GM10266 (cell line): Measurements from ENCODE around the gene ODAPH.
"Not testable (repeated sequence)": the region's sequence is repeated elsewhere in the genome, so short reads cannot be mapped to it uniquely, and the experiment has no call there.

Source experiments
- DNase-seq: peaks from one replicate; pipeline ENCODE4 v3.0.0; 2012; ENCODE audit errors: extremely low spot score
- TF ChIP-seq, protein P1 (sequence below): IDR thresholded peaks from 2 replicates; pipeline ENCODE4 v1.5.1; 2012; ENCODE audit warnings: mild to moderate bottlenecking, low read depth; ENCODE audit not compliant: control insufficient read depth, insufficient read depth; ENCODE audit errors: missing control alignments

Gene ODAPH

DNA sequence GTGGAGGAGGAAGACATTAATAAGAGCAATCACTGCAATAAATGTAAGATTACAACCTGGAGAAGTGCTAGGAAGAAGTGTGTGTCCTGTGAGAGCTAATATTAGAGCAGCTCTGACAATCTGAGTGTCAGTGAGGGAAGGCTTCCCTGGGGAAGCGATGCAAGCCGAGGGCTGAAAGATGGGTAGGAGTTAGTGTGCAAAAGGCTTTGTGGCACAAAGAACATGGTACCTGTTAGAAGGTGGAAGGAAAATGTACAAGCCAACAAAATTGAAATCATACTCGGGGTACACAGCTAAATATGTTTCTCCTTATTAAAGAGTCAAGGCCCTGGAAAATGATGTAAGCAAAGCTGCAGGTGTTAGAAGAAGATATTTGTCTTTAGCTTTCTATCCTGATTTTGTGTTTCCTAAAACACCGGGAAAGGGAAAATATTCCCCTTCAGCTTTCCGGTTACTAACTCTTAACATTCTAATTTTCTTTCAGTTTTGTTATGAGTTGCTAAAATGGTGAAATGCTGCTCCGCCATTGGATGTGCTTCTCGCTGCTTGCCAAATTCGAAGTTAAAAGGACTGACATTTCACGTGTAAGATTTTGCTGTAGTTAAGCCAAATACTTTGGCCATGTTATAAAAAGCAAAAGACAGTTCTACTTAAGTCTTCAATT is 40.8 kb upstream of the ODAPH start:
- TF ChIP-seq, protein P1, sequence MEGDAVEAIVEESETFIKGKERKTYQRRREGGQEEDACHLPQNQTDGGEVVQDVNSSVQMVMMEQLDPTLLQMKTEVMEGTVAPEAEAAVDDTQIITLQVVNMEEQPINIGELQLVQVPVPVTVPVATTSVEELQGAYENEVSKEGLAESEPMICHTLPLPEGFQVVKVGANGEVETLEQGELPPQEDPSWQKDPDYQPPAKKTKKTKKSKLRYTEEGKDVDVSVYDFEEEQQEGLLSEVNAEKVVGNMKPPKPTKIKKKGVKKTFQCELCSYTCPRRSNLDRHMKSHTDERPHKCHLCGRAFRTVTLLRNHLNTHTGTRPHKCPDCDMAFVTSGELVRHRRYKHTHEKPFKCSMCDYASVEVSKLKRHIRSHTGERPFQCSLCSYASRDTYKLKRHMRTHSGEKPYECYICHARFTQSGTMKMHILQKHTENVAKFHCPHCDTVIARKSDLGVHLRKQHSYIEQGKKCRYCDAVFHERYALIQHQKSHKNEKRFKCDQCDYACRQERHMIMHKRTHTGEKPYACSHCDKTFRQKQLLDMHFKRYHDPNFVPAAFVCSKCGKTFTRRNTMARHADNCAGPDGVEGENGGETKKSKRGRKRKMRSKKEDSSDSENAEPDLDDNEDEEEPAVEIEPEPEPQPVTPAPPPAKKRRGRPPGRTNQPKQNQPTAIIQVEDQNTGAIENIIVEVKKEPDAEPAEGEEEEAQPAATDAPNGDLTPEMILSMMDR: no peak

DNA sequence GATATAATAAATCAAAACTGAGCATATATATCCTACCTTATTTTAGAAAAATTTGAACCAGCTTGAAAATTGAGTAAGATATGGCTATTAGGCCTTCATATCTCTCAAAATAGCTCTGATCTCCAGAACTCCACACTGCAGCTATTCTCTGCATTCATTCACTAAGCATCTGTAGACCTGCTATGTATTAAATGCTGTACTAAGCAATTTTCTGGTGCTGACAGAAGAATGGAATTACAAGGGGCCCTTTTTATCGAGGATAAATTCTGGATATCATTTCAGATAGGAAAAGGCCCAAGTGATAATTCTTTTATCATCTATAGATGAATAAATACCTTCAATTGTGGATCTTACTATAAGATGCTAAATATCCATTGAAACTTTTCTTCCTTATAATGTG is 39.7 kb upstream of the ODAPH start:
- no peak for DNase-seq
- TF ChIP-seq, protein P1: no peak

More for the DNA sequence above, 40.8 kb upstream of the ODAPH start:
- peak; percentile 22 for DNase-seq

DNA sequence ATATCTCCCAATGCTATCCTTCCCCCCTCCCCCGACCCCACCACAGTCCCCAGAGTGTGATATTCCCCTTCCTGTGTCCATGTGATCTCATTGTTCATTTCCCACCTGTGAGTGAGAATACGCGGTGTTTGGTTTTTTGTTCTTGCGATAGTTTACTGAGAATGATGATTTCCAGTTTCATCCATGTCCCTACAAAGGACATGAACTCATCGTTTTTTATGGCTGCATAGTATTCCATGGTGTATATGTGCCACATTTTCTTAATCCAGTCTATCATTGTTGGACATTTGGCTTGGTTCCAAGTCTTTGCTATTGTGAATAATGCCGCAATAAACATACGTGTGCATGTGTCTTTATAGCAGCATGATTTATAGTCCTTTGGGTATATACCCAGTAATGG is 36.4 kb upstream of the ODAPH start:
- DNase-seq: not testable (repeated sequence)

DNA sequence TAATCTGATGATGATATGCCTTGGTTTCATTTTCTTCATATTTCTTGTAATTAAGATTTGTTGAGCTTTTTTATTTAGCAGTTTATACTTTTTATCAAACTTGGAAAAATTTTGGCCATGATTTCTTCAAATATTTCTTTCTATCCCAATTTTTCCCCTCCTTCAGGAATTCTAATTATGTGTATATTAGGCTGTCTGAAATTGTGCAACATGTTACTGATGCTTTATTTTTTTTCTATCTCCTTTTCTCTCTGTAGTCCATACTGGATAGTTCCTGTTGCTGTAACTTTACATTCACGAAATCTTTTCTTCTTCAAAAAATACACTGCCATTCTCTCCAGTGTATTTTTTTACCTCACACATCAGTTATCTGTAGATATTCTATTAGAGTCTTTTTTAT is 30.8 kb upstream of the ODAPH start:
- TF ChIP-seq, protein P1: no peak
- no peak for DNase-seq

DNA sequence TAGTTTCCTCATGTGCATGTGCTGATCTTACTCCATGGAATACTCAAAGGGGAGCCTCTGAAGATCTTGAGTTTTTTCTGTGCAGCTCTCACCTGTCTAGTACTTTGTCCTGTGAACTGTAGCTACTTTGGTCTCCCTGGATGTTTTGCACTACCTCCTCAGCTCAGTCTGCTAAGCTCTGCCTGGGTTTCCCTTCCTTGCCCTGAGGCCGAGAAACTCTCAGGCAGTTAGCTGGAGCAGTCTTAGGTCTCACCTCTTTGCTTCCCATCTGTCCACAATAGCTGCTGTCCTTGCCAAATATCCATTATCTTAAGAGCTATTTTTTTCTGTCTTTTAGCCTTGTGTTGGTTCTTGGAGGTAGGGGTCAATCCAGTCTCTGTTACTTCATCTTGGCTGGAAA is 30.0 kb upstream of the ODAPH start:
- no peak for DNase-seq
- TF ChIP-seq, protein P1: no peak

DNA sequence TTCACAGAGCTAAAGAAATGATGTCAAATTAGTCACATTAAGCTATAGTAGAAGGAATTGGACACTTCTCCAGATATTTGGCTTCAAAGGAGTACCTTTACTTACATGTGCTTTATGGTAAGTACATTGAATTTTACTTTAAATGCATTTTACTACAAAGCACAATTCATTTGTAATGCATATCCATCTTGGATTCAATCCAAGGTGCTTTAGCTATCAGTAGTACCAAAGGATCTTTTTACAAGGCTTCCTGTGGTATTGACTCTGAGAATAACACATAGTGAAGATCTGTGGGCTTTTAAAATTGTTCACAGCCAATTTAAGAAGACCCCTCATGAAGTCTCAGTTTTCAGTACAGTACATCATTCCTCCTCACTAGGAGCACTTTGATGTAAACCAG is 28.4 kb upstream of the ODAPH start:
- DNase-seq: no peak
- TF ChIP-seq, protein P1: no peak

DNA sequence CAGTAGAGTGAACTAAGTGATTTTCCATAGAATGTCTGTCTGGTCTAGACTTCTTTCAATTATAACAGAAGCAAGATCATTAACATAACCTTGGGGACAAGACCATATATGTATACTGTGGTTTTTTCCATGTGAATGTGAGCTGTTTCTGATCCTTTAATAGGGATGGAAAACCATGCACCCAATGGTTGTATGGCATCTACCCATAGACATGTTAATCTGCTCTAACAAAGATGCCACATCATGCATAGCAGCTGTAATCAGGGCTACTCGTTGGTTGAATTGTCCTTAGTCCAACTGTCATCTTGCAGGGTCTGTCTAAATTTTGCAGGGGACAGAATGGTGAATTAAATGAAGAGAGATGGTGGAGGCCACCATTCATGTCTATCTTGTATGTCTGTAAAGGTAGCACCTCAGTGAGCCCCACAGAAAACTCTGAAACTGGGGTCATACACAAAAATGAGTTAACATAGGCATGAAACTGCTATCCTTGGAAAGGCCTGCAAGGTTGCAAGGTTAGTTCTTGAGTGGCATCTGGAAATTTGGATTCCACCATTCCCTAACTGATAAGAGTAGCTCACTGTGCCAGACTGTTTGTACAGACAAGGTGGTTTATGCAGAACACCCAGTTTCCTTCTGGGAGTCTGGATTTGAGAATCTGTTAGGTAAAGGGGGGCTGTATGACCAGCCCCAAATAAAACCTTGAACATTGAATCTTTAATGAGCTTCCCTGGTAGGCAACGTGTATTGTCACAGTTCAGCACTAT is 25.1 kb upstream of the ODAPH start:
- TF ChIP-seq, protein P1: no peak
- DNase-seq: no peak

DNA sequence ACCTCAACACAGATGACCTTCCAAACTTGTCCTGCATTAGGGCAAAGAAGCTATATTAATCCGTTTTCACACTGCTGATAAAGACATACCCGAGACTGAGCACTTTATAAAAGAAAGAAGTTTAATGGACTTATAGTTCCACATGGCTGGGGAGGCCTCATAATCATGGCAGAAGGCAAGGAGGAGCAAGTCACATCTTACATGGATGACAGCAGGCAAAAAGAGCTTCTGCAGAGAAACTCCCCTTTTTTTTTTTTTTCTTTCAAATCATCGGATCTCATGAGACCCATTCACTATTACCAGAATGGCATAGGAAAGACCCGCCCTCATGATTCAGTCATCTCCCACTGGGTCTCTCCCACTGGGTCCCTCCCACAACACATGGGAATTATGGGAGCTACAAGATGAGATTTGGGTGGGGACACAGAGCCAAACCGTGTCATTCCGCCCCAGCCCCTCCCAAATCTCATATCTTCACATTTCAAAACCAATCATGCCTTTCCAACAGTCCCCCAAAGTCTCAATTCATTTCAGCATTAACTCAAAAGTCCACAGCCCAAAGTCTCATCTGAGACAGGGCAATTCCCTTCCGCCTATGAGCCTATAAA is 24.2 kb upstream of the ODAPH start:
- DNase-seq: not testable (repeated sequence)

DNA sequence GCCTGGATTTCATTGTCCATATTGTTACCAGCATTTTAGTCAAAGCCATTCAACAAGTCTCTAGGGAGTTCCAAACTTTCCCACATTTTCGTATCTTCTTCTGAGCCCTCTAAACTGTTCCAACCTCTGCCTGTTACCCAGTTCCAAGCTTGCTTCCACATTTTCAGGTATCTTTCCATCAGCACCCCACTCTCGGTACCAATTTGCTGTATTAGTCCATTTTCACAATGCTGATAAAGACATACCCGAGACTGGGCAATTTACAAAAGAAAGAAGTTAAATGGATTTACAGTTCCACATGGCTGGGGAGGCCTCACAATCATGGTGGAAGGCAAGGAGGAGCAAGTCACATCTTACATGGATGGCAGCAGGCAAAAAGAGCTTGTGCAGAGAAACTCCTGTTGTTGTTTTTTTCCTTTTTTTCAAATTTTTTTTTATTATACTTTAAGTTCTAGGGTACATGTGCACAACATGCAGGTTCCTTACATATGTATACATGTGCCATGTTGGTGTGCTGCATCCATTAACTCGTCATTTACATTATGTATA is 22.5 kb upstream of the ODAPH start:
- not testable (repeated sequence) for DNase-seq

DNA sequence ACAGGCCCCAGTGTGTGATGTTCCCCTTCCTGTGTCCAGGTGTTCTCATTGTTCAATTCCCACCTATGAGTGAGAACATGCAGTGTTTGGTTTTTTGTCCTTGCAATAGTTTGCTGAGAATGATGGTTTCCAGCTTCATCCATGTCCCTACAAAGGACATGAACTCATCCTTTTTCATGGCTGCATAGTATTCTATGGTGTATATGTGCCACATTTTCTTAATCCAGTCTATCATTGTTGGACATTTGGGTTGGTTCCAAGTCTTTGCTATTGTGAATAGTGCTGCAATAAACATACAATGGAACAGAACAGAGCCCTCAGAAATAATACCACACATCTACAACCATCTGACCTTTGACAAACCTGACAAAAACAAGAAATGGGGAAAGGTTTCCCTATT is 21.9 kb upstream of the ODAPH start:
- DNase-seq: not testable (repeated sequence)

DNA sequence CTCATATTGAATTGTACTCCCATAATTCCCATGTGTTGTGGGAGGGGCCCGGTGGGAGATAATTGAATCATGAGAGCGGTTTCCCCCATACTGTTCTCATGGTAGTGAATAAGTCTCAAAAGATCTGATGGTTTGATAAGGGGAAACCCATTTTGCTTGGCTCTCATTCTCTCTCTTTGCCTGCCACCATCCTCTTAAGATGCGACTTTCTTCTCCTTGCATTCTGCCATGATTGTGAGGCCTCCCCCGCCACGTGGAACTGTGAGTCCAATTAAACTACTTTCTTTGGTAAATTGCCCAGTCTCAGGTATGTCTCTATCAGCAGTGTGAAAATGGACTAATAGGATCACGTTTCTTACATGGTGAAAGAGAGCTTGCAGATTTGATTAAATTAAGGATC is 18.6 kb upstream of the ODAPH start:
- not testable (repeated sequence) for DNase-seq
